ENCODE measurements around the gene IL19. TPM values are rescaled to one million over a fixed set of nuclear protein-coding genes. Genes with fewer than 3 reads are reported as not detected.
A peak's percentile ranks its signal among the peaks of the same experiment; 100 is the strongest.

Gene IL19
- total and polyA plus RNA-seq, 8 donors: 3.1 to 25.9 TPM; not detected in 6

GRCh38 chr1:206809504-206810084 lies 39.0 kb downstream of the IL19 start:
- peaks cover 0 to 8% (median 6%) of the 10 kb centered on the region in 4 donors for H3K9me3 ChIP-seq
- H3K27ac ChIP-seq: no peak overlapping the region
- TF ChIP-seq EP300 (IDR thresholded peaks at IDR 0.05): no peak
- no peak for TF ChIP-seq POLR2A (IDR thresholded peaks at IDR 0.05)
- peak in 4 of 7 experiments; percentile 6 to 38 (median 20) for TF ChIP-seq CTCF (IDR thresholded peaks at IDR 0.05)
- TF ChIP-seq POLR2AphosphoS5 (IDR thresholded peaks at IDR 0.05): no peak
- no peaks in the 10 kb centered on the region for H3K36me3 ChIP-seq
- H3K27me3 ChIP-seq: no peaks in the 10 kb centered on the region
- intact Hi-C loops (cut with DNase I; ENCODE audit: low total_unique reads): no loop called here
- no peak overlapping the region for H3K4me3 ChIP-seq
- 60 to 72% (median 66%) methylated on average over 4 of the region's 4 CpGs for WGBS, 5 donors
- H3K4me1 ChIP-seq: peaks cover 0 to 13% (median 7%) of the 10 kb centered on the region in 4 donors
- peak; percentile 50 to 68 for DNase-seq

GRCh38 chr1:206812471-206812870 lies 41.9 kb downstream of the IL19 start:
- H3K4me3 ChIP-seq: no peak overlapping the region
- DNase-seq: no peak
- peaks cover 0 to 8% (median 6%) of the 10 kb centered on the region in 4 donors for H3K9me3 ChIP-seq
- H3K27me3 ChIP-seq: no peaks in the 10 kb centered on the region
- peaks cover 0 to 4% (median 0%) of the 10 kb centered on the region in 4 donors for H3K4me1 ChIP-seq
- TF ChIP-seq POLR2A (IDR thresholded peaks at IDR 0.05) (no peak), POLR2AphosphoS5 (IDR thresholded peaks at IDR 0.05) (no peak), CTCF (IDR thresholded peaks at IDR 0.05) (no peak), EP300 (IDR thresholded peaks at IDR 0.05) (no peak)
- intact Hi-C loops (cut with DNase I; ENCODE audit: low total_unique reads): no loop called here
- no peaks in the 10 kb centered on the region for H3K36me3 ChIP-seq
- WGBS, 5 donors: 84 to 95% (median 89%) methylated on average over 2 of the region's 2 CpGs
- H3K27ac ChIP-seq: no peak overlapping the region

- peaks cover 0 to 8% (median 6%) of the 10 kb centered on the region in 4 donors for H3K9me3 ChIP-seq
- intact Hi-C loops (cut with DNase I; ENCODE audit: low total_unique reads): no loop called here
- H3K4me1 ChIP-seq: peaks cover 0 to 4% (median 0%) of the 10 kb centered on the region in 4 donors
- 54 to 71% (median 63%) methylated on average over 2 of the region's 2 CpGs for WGBS, 5 donors
- no peaks in the 10 kb centered on the region for H3K36me3 ChIP-seq
- H3K4me3 ChIP-seq: no peak overlapping the region
- H3K27ac ChIP-seq: no peak overlapping the region
- DNase-seq: peak in 1 of 2 donors; percentile 79
- TF ChIP-seq POLR2AphosphoS5 (IDR thresholded peaks at IDR 0.05) (no peak), CTCF (IDR thresholded peaks at IDR 0.05) (no peak), POLR2A (IDR thresholded peaks at IDR 0.05) (no peak), EP300 (IDR thresholded peaks at IDR 0.05) (no peak)
- no peaks in the 10 kb centered on the region for H3K27me3 ChIP-seq
Observed at GRCh38 chr1:206814716-206815341, 44.3 kb downstream of the IL19 start.

- peak in 1 of 2 donors; percentile 81 for DNase-seq
- no peak overlapping the region for H3K4me3 ChIP-seq
- peak overlapping the region in 2 of 5 donors; percentile 2 to 48 for H3K27ac ChIP-seq
- intact Hi-C loops (cut with DNase I; ENCODE audit: low total_unique reads): no loop called here
- H3K9me3 ChIP-seq: peaks cover 0 to 8% (median 6%) of the 10 kb centered on the region in 4 donors
- no peaks in the 10 kb centered on the region for H3K36me3 ChIP-seq
- WGBS, 5 donors: 58 to 67% (median 64%) methylated on average over 4 of the region's 4 CpGs
- H3K4me1 ChIP-seq: peaks cover 0 to 4% (median 0%) of the 10 kb centered on the region in 4 donors
- no peak for TF ChIP-seq EP300 (IDR thresholded peaks at IDR 0.05)
- no peak for TF ChIP-seq POLR2AphosphoS5 (IDR thresholded peaks at IDR 0.05)
- TF ChIP-seq CTCF (IDR thresholded peaks at IDR 0.05): no peak
- no peak for TF ChIP-seq POLR2A (IDR thresholded peaks at IDR 0.05)
- H3K27me3 ChIP-seq: no peaks in the 10 kb centered on the region
Observed at GRCh38 chr1:206816390-206817287, 46.1 kb downstream of the IL19 start.

Measured in stomach (tissue), 9 donors.